CD14-positive monocyte (primary cell): ENCODE data around the gene LRCH1. TPM values are rescaled to one million over a fixed set of nuclear protein-coding genes. Genes with fewer than 3 reads are reported as not detected.

Experiments used
- DNase-seq, 3 donors: peaks; one replicate each; pipeline ENCODE4 v3.0.0-alpha.2; 2011 to 2022
- H2AFZ ChIP-seq: 2 replicates; pipeline ENCODE4 v1.6.0; 2012; ENCODE audit warnings: mild to moderate bottlenecking, low read depth, low read length, inconsistent platforms; ENCODE audit not compliant: insufficient read depth, poor library complexity, severe bottlenecking
- H3K27ac ChIP-seq, 2 donors: 1 replicate in 1 of 2; 2 replicates in 1 of 2; pipeline ENCODE4 v1.5.1; 2012 to 2013; ENCODE audit warnings: low read length in 2 of 2, control low read depth in 1 of 2, inconsistent platforms in 1 of 2, low read depth in 1 of 2, mild to moderate bottlenecking in 1 of 2
- H3K27me3 ChIP-seq, 2 donors: one replicate each; pipeline versions ENCODE4 v1.6.0 to v1.6.1; 2011 to 2013; ENCODE audit warnings: low read length in 2 of 2; ENCODE audit not compliant: control insufficient read depth in 2 of 2, insufficient read depth in 2 of 2
- H3K36me3 ChIP-seq, 2 donors: replicated peaks in 1 of 2; 1 replicate in 1 of 2; 2 replicates in 1 of 2; pipeline versions ENCODE4 v1.5.1 to v1.6.1; 2012 to 2013; ENCODE audit warnings: low read length in 2 of 2, control low read depth in 1 of 2, inconsistent platforms in 1 of 2, mild to moderate bottlenecking in 1 of 2; ENCODE audit not compliant: insufficient read depth in 2 of 2, control insufficient read depth in 1 of 2
- H3K4me1 ChIP-seq, 2 donors: 1 replicate in 1 of 2; 2 replicates in 1 of 2; pipeline versions ENCODE4 v1.5.1 to v1.6.1; 2012 to 2013; ENCODE audit warnings: low read length in 2 of 2, control low read depth in 1 of 2, inconsistent platforms in 1 of 2, mild to moderate bottlenecking in 1 of 2, moderate library complexity in 1 of 2; ENCODE audit not compliant: insufficient read depth in 2 of 2, control insufficient read depth in 1 of 2
- H3K4me2 ChIP-seq: replicated peaks from 2 replicates; pipeline ENCODE3; 2012; ENCODE audit warnings: low read length, moderate library complexity, mild to moderate bottlenecking; ENCODE audit not compliant: poor library complexity, severe bottlenecking; ENCODE audit errors: extremely low read depth
- H3K4me3 ChIP-seq, 3 experiments: fragments of 200-600 bp in 1 of 3; sonication (generic) in 1 of 3; replicated peaks in 1 of 3; 1 replicate in 2 of 3; 2 replicates in 1 of 3; pipeline ENCODE4 v1.5.1; 2011 to 2013; ENCODE audit warnings: low read length in 3 of 3, mild to moderate bottlenecking in 3 of 3, control low read depth in 2 of 3, low read depth in 2 of 3, inconsistent platforms in 1 of 3, moderate library complexity in 1 of 3
- H3K79me2 ChIP-seq: 2 replicates; pipeline ENCODE4 v1.6.0; 2012; ENCODE audit warnings: mild to moderate bottlenecking, control low read depth, inconsistent platforms, low read length, moderate library complexity; ENCODE audit not compliant: insufficient read depth
- H3K9ac ChIP-seq: 2 replicates; pipeline ENCODE4 v1.6.0; 2017; ENCODE audit warnings: low read length, mild to moderate bottlenecking; ENCODE audit not compliant: insufficient read depth, poor library complexity, severe bottlenecking
- H3K9me3 ChIP-seq, 2 donors: replicated peaks in 1 of 2; 1 replicate in 1 of 2; 2 replicates in 1 of 2; pipeline versions ENCODE4 v1.5.1 to v1.6.1; 2012 to 2013; ENCODE audit warnings: low read length in 2 of 2, control low read depth in 1 of 2; ENCODE audit not compliant: control insufficient read depth in 1 of 2, insufficient read depth in 1 of 2
- H4K20me1 ChIP-seq: 2 replicates; pipeline ENCODE4 v1.6.0; 2012; ENCODE audit warnings: mild to moderate bottlenecking, low read length, control low read depth, moderate library complexity; ENCODE audit not compliant: insufficient read depth
- H3K27ac Mint-ChIP-seq, 7 donors: one replicate each; pipeline ENCODE4 v1.8.0; 2020; ENCODE audit warnings: mild to moderate bottlenecking in 7 of 7, mixed read lengths in 7 of 7, moderate library complexity in 6 of 7, inconsistent platforms in 2 of 7
- H3K27me3 Mint-ChIP-seq, 3 donors: one replicate each; pipeline ENCODE4 v1.8.0; 2021 to 2022; ENCODE audit warnings: low read depth in 3 of 3, mild to moderate bottlenecking in 3 of 3, mixed read lengths in 3 of 3, moderate library complexity in 3 of 3, inconsistent platforms in 1 of 3
- H3K36me3 Mint-ChIP-seq, 2 donors: one replicate each; pipeline ENCODE4 v1.8.0; 2020; ENCODE audit warnings: mixed read lengths in 2 of 2, inconsistent platforms in 1 of 2, mild to moderate bottlenecking in 1 of 2
- H3K4me1 Mint-ChIP-seq: one replicate; pipeline ENCODE4 v1.8.0; 2020; ENCODE audit warnings: mild to moderate bottlenecking, mixed read lengths
- H3K4me3 Mint-ChIP-seq, 2 donors: one replicate each; pipeline ENCODE4 v1.8.0; 2020; ENCODE audit warnings: mild to moderate bottlenecking in 2 of 2, mixed read lengths in 2 of 2, moderate library complexity in 1 of 2
- H3K9me3 Mint-ChIP-seq, 7 donors: one replicate each; pipeline ENCODE4 v1.8.0; 2020 to 2022; ENCODE audit warnings: mixed read lengths in 7 of 7, mild to moderate bottlenecking in 6 of 7, moderate library complexity in 6 of 7, inconsistent platforms in 2 of 7
- WGBS: methylation state at CpG from one replicate; pipeline ENCODE4 v1.1.5; 2013; ENCODE audit warnings: missing lambda C conversion rate; ENCODE audit not compliant: insufficient coverage; 5-methylcytosine and 5-hydroxymethylcytosine counted together
- intact Hi-C, 2 donors: fragments of 100-400 bp; cut with micrococcal nuclease; formaldehyde crosslinking; loops; one replicate each; pipeline versions ENCODE4 v1.15.0 to v1.15.1; 2023
- polyA plus RNA-seq, 3 donors: library from polyadenylated mRNA; depleted of rRNA in 1 of 3; unstranded in 2 of 3; stranded (reverse) in 1 of 3; fragments of 300-500 nt in 2 of 3; fragments of >200 nt in 1 of 3; fragmentation: Illumina TruSeq in 2 of 3; gene quantifications; 1 replicate in 2 of 3; 2 replicates in 1 of 3; pipeline ENCODE4 v1.2.3, GENCODE V29; 2012 to 2021
- TF ChIP-seq, protein P1 (sequence below): fragments of 200-600 bp; IDR thresholded peaks from one replicate; pipeline ENCODE4 v1.8.0; 2022; ENCODE audit warnings: antibody characterized with exemption, mild to moderate bottlenecking

Gene LRCH1
- polyA plus RNA-seq, 3 donors, result 0.88 to 7.1 (median 2.1) TPM

DNA sequence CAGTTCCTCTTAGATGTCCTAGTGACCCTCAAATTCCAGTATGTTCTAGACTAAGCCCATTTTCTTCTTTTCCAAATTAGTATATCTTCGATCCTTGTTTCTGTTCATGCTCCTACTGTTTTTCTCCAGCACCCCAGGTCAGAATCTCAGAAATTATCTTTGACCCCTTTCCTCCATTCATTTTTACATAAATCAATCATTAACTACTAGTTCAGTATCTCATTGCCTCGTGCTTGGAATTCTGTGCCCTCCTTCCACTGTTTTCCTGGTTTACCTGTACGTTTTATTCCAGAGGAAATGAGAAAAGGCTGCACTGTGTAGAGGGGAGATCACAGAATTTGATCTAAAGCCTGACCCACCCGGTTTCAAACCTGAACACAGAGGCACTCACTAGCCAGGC, 107.9 kb downstream of the LRCH1 start:
- Histone ChIP-seq H3K27ac (no peak overlapping the region), H3K4me3 (no peak overlapping the region), H3K36me3 (no peaks in the 10 kb centered on the region), H3K4me2 (no peak overlapping the region), H3K9ac (no peak overlapping the region), H3K4me1 (peaks cover 6 to 8% of the 10 kb centered on the region in 2 donors), H3K27me3 (no peaks in the 10 kb centered on the region), H4K20me1 (no peaks in the 10 kb centered on the region), H2AFZ (no peak overlapping the region), H3K79me2 (peaks cover 7% of the 10 kb centered on the region), H3K9me3 (no peaks in the 10 kb centered on the region)
- TF ChIP-seq, protein P1, sequence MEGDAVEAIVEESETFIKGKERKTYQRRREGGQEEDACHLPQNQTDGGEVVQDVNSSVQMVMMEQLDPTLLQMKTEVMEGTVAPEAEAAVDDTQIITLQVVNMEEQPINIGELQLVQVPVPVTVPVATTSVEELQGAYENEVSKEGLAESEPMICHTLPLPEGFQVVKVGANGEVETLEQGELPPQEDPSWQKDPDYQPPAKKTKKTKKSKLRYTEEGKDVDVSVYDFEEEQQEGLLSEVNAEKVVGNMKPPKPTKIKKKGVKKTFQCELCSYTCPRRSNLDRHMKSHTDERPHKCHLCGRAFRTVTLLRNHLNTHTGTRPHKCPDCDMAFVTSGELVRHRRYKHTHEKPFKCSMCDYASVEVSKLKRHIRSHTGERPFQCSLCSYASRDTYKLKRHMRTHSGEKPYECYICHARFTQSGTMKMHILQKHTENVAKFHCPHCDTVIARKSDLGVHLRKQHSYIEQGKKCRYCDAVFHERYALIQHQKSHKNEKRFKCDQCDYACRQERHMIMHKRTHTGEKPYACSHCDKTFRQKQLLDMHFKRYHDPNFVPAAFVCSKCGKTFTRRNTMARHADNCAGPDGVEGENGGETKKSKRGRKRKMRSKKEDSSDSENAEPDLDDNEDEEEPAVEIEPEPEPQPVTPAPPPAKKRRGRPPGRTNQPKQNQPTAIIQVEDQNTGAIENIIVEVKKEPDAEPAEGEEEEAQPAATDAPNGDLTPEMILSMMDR, result no peak
- DNase-seq, result no peak
- H3K36me3 Mint-ChIP-seq, result peaks cover 5 to 9% of the 10 kb centered on the region in 2 donors
- no CpG with 5 or more reads among the region's 4 CpGs for WGBS
- H3K4me1 Mint-ChIP-seq, result peaks cover 25% of the 10 kb centered on the region
- no peaks in the 10 kb centered on the region for H3K27me3 Mint-ChIP-seq
- intact Hi-C loops, result no loop called here
- no peak overlapping the region for H3K4me3 Mint-ChIP-seq
- H3K9me3 Mint-ChIP-seq, result peaks cover 0 to 2% (median 0%) of the 10 kb centered on the region in 7 donors
- H3K27ac Mint-ChIP-seq, result no peak overlapping the region

DNA sequence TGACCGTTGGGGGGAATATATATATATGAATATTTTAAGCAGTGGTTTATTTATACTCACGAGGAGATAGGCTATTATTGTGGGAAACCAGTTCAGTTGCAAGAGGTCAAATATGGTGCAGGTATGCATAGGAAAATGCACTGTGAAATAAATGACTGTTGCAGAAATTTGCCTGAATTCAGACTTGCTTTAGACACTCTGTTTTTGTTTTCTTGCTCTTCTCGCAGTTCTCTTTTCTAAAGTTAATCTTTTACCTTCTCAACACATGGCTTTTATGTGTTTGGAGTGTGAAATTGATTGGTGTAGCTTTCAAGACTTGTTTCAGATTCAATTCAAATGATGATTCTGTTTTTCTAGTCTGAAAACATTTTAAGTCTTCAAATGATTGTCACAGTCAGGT, 109.7 kb downstream of the LRCH1 start:
- no peak overlapping the region for H3K4me3 ChIP-seq
- Mint-ChIP-seq H3K9me3 (peaks cover 0 to 2% (median 0%) of the 10 kb centered on the region in 7 donors), H3K4me3 (no peak overlapping the region), H3K27ac (no peak overlapping the region), H3K27me3 (no peaks in the 10 kb centered on the region), H3K4me1 (peaks cover 28% of the 10 kb centered on the region), H3K36me3 (peaks cover 5 to 9% of the 10 kb centered on the region in 2 donors)
- 88% methylated on average over 1 of the region's 3 CpGs for WGBS
- peaks cover 6 to 13% of the 10 kb centered on the region in 2 donors for H3K4me1 ChIP-seq
- TF ChIP-seq, protein P1, result no peak
- no peak overlapping the region for H3K4me2 ChIP-seq
- no peak for DNase-seq
- peaks cover 18% of the 10 kb centered on the region for H3K79me2 ChIP-seq
- intact Hi-C loops, result no loop called here
- no peaks in the 10 kb centered on the region for H3K9me3 ChIP-seq
- no peaks in the 10 kb centered on the region for H4K20me1 ChIP-seq
- no peak overlapping the region for H3K9ac ChIP-seq
- no peaks in the 10 kb centered on the region for H3K27me3 ChIP-seq
- no peak overlapping the region for H2AFZ ChIP-seq
- no peak overlapping the region for H3K27ac ChIP-seq
- no peaks in the 10 kb centered on the region for H3K36me3 ChIP-seq
